Left renal pelvis (tissue), 4 donors: ENCODE measurements around the gene TRAK2. TPM values are rescaled to one million over a fixed set of nuclear protein-coding genes. Genes with fewer than 3 reads are reported as not detected.

Experiments used
- polyA plus RNA-seq, 4 donors: library from polyadenylated mRNA; unstranded; fragments of 120-200 nt; gene quantifications; one replicate each; pipeline ENCODE4 v1.2.1, GENCODE V29; 2013; ENCODE audit not compliant: insufficient read length in 4 of 4

TRAK2 gene
- polyA plus RNA-seq, 4 donors, result 39.0 to 47.0 (median 42.1) TPM

Other genes with a start within 250 kb of the TRAK2 start
- gene CASP8, start 190.9 kb downstream of the TRAK2 start, polyA plus RNA-seq, result 10 to 100 TPM; 13.9 to 17.6 (median 16.6) TPM
- gene FLACC1, start 94.1 kb downstream of the TRAK2 start, polyA plus RNA-seq, result 1 to 10 TPM; 1.8 to 3.1 (median 2.1) TPM
- 10 to 100 TPM; 67.8 to 88.0 (median 82.3) TPM for gene STRADB, start 282 bp upstream of the TRAK2 start, polyA plus RNA-seq
- 10 to 100 TPM; 43.4 to 60.0 (median 57.4) TPM for gene TMEM237, start 192.0 kb upstream of the TRAK2 start, polyA plus RNA-seq
- gene MPP4, start 247.2 kb upstream of the TRAK2 start, polyA plus RNA-seq, result under 1 TPM; 0.14 to 0.37 (median 0.22) TPM